ENCODE results near the gene NFX1.

GRCh38 chr9:33290247-33291030, at the start of gene NFX1:
- TF ChIP-seq EZH2 (IDR thresholded peaks at IDR 0.05) (no peak), POLR2AphosphoS5 (IDR thresholded peaks at IDR 0.05; ENCODE audit: borderline replicate concordance, low read depth, low read length) (peak; percentile 96)
